GM12892 (cell line): Measurements from ENCODE around the gene CDK1. TPM values are rescaled to one million over a fixed set of nuclear protein-coding genes. Genes with fewer than 3 reads are reported as not detected.

Experiments used
- DNase-seq: peaks from one replicate; pipeline ENCODE4 v3.0.0; 2011; ENCODE audit not compliant: insufficient read length
- FAIRE-seq: peaks from 2 replicates; lab custom pipeline; 2011; peaks lifted over from hg19 to GRCh38; lab: Jason Lieb, UNC
- POLR2A ChIP-seq: IDR thresholded peaks from 2 replicates; pipeline ENCODE4 v1.6.1; 2011; ENCODE audit warnings: low read depth, low read length, control low read depth
- POLR2AphosphoS5 ChIP-seq: IDR thresholded peaks from 2 replicates; pipeline ENCODE4 v1.6.1; 2011; ENCODE audit warnings: low read depth, low read length, control low read depth
- TAF1 ChIP-seq: IDR thresholded peaks from 2 replicates; pipeline ENCODE4 v1.6.1; 2011; ENCODE audit warnings: low read depth, mild to moderate bottlenecking, control low read depth, low read length, borderline replicate concordance
- polyA plus RNA-seq: library from polyadenylated mRNA; unstranded; fragments of >200 nt; gene quantifications from one replicate; pipeline ENCODE4 v1.2.1, GENCODE V29; 2012; ENCODE audit warnings: missing spikeins, inconsistent platforms; ENCODE audit not compliant: missing spikeins

CDK1 gene
- 71.5 TPM for polyA plus RNA-seq

DNA sequence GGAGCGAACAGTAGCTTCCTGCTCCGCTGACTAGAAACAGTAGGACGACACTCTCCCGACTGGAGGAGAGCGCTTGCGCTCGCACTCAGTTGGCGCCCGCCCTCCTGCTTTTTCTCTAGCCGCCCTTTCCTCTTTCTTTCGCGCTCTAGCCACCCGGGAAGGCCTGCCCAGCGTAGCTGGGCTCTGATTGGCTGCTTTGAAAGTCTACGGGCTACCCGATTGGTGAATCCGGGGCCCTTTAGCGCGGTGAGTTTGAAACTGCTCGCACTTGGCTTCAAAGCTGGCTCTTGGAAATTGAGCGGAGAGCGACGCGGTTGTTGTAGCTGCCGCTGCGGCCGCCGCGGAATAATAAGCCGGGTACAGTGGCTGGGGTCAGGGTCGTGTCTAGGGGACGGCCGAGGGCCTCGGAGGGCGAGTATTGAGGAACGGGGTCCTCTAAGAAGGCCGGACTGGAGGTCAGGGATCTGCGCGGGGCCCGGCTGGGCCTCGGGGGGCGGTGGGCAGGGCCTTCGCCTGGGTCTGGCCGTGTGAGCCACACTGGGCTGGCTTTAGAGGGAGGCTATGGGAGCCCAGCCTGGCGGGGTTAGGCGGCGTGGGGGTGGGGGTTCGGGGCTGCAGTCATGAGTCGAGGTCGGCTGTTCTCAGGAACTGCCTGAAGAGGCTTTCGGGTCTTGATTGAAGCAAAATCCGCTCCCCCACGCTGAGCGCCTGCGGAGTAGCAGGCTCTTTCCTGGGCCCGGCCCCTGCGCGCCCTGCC is at the start of gene CDK1:
Gene CDK1, plus strand, starts transcription at position 265 of the 757 bp plus-strand sequence. CDS start 1,688 bp downstream, outside the sequence.
- TF ChIP-seq POLR2A (peak; percentile 83), POLR2AphosphoS5 (peak; percentile 78), TAF1 (peak; percentile 52; the same call in 1 of the 2 replicates)
- peak; percentile 87 for DNase-seq
- peak; percentile 96 for FAIRE-seq

DNA sequence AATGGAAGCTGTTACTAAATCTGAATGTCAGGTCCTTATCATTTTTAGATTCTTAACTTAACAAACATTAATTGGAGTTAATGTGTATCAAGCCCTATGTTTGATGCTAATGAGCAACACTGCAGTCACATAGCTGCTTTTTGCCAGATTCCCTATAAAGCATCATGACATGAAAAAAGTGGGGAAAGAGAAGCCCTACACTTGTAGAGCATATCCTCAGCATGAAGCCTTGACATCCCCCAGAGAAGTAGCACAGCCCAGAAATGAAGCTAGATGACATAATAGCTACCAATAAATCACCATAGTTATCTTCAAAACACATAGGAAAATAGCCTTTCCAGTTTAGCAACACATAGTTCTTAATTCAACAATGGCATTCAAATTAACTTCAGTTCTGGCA is 49.2 kb upstream of the CDK1 start:
- DNase-seq (no peak), FAIRE-seq (no peak)
- TF ChIP-seq TAF1 = no peak
- no peak for TF ChIP-seq POLR2A
- no peak for TF ChIP-seq POLR2AphosphoS5

DNA sequence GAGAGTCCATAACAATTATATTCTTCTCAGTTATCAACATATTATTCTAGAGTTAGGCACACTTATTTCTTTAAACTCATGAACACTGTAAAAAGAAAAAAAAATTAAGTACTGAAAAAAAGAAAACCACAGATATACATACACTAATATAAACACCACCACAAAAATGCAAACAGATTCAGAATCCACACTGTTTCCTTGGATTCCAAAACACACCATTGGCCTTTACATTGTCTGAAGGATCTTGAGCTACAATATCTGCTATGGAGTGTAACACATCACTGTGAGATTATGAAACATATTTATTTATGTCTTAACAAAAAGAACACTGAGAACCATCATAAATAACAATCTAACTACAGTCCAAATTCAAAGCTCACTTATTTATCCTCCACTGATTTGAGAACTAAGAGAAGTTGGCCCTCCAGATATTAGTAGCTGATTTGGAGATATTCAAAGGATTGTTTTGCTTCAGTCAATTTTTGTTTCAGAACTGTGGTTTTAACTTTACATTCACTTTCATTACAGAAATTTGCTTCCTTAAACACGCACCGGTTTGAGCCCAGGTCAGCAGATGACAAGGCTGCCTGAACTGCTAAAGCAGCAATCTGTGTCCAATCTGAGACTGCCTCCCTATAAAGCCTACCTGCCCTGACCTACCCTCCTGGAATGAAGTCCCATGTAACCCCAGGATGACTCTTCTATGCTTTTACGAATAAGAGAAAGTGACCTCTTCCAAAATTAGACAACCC is 47.0 kb upstream of the CDK1 start:
- FAIRE-seq = peak; percentile 84
- peak; percentile 12 for DNase-seq
- TF ChIP-seq POLR2A = no peak
- TF ChIP-seq POLR2AphosphoS5 = no peak
- TF ChIP-seq TAF1 = no peak

DNA sequence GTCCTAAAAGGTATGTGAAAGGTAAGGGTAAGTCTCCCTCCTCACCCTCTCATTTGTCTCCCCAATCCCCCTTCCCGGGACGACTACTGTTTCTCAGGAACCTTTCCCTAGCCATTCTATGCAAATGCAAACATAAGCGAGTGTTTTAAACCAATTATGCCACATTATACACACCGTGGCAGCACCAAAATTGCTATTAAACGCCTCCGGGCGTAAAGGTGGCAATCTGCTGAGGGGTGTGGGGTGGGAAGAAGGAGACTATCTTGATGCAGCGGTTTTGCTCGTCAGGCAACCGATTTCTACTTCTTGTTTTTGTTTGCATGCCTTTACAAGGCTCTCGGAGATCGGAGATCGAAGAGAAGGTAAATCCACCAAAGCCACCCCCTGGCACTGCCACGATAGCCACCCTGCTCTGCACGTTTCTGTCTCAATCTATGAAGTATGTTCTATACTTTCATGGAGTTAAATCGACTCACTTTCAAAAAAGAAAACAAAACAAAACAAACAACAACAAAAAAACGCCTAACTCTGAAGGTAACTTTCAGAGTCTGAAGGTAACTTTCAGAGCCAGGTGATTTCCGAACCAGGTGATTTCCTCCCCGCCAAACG is 46.0 kb upstream of the CDK1 start:
- FAIRE-seq (peak; percentile 81), DNase-seq (peak; percentile 9)
- TF ChIP-seq TAF1 (no peak), POLR2AphosphoS5 (no peak), POLR2A (no peak)

DNA sequence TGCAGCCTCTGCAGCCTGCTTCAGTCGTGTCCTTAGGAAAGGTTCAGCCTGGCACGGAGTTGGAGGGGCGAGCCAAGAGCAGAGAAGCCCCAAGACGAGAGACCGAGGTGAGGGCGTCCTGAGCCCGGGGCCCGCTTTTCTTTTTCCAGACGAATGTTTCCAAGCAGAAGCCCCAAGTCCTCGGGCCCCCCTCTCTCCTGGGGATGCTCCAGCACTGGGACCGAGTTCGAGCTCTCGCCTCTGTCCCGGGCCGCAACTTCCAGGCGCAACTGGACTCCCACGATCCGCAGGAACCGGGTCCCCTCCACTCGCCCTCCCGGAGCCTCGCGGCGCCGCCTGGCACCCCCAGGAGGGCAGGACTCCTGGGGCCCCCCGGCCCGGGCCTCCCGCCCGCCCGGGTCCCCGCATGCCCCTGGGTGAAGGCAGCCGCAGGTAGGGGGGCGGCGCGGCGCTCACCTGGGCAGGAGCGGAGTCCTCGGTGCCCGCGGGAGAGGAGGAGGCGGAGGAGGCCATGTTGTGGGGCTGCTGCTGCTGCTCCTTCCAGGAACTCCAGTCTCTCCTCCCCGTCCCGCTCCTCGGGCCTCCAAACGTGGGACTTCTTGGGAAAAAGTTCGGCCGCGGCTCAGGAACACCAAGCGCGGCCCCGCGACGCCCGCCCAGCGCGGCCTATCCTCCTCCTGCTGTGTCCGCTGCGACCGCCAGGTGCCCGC is 45.3 kb upstream of the CDK1 start:
- peak; percentile 27 for DNase-seq
- TF ChIP-seq POLR2AphosphoS5 = no peak
- TF ChIP-seq POLR2A = no peak
- TF ChIP-seq TAF1 = no peak
- no peak for FAIRE-seq

DNA sequence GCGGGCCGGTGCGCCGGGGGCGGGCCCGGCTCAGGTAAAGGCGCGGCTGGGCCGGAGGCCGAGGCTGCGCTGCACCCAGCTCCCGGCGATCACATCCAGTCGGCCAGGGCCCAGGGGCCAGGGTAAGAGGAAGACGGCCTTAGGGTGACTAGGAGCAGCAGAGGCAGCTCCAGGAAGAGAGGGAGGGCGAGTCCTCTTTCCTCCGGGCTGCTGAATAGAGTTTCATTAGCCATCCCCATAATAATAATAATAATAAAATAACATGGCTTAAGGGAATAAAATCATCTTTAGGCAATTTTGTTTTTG is 44.8 kb upstream of the CDK1 start:
- TF ChIP-seq POLR2A = no peak
- no peak for TF ChIP-seq TAF1
- TF ChIP-seq POLR2AphosphoS5 = no peak
- no peak for DNase-seq
- no peak for FAIRE-seq

DNA sequence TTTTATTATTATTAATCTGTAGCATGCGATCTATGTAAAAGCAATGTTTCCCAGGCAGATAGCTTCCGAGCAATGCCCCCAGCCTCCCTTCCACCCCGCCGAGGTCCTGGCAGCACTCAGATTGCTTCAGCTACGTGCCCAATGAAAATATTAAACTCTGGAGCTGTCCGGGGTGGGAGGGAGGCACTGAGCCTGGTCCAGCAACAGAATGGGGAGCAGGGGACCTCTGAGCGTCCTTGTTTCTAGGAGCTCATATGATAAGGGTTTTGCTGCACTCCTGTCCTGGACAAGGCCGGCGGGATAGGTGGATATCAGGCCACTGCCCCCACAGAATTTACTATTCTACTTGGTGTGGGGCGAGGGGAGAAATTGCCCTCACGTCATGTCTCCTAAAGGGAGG is 44.5 kb upstream of the CDK1 start:
- DNase-seq (no peak), FAIRE-seq (no peak)
- TF ChIP-seq POLR2A = no peak
- no peak for TF ChIP-seq TAF1
- no peak for TF ChIP-seq POLR2AphosphoS5

DNA sequence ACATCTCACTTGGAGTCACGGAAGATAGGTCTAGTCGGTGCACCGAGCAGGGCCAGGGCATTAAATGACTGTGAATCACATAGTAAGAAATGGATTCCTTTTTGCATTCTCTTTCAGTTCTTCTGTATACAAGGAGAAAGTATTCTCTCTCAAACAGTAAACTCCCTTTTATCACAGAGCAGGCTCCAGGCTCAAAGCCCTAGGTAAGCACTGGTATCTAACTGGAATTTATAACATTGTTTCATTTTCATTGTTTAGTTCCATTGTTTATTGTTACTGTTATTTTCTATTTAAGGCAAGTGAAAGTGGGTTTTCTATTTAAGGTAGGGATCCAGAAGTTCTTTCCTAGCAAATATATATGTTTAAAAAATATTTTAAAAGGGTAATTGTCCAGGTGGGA is 44.1 kb upstream of the CDK1 start:
- TF ChIP-seq POLR2A (no peak), TAF1 (no peak), POLR2AphosphoS5 (no peak)
- no peak for DNase-seq
- FAIRE-seq = no peak

DNA sequence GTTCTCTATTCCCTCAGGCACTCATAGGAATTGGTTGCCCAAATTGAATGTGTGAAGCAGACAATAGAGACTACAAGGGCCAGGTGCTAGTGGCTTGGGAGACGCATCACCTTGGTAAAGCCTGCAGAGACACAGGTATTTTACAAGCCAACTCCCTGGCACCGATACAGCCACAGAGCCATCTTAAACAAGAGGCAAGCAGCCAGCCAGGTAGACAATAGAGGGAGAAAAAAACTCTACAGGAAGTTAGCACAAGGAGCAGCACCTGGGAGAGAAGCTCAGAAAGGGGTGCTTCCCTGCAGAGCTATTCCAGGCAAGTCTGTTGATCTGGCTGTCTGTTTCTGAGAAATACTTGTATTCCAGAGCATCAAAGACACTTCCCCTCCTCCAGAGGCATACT is 43.0 kb upstream of the CDK1 start:
- FAIRE-seq = no peak
- TF ChIP-seq POLR2AphosphoS5 (no peak), POLR2A (no peak), TAF1 (no peak)
- DNase-seq = no peak

DNA sequence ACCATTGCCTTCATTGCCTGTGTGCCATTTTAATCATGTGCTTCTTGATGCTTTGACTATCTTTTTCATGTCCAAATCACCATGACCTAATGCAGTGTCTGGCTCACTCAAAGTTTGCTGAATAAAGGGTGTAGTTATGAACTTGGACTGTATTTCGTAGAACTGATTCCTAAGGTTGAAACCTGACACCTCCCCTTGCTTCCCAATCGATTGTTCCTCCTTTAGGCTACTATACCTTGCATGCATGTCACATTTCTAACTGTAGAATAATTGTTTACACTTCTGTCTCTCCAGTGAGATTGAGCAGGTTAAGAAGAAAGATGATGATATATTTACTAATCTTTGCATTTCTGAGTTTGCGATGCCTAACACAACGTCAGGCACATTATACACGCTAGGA is 41.0 kb upstream of the CDK1 start:
- no peak for TF ChIP-seq POLR2AphosphoS5
- no peak for TF ChIP-seq POLR2A
- DNase-seq = no peak
- no peak for FAIRE-seq

DNA sequence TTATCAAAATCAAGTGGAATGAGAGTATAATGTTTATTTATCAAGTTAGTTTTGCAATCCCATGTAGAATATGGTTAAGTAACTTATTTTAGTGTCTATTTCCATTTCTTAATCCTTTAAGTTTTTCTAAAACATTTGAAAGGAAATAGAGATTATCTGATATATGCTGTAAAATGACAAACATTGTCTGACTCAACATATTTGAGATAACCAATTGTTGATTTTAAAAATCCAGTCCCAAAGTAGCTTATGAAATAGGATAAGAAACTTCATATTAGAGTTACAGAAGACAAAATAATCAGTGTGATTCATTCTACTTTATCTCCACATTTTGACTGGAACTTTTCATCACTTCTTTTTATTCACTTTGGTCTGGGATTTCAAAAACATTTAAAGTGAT is 38.7 kb upstream of the CDK1 start:
- FAIRE-seq = no peak
- no peak for TF ChIP-seq TAF1
- TF ChIP-seq POLR2AphosphoS5 = no peak
- no peak for TF ChIP-seq POLR2A
- no peak for DNase-seq

DNA sequence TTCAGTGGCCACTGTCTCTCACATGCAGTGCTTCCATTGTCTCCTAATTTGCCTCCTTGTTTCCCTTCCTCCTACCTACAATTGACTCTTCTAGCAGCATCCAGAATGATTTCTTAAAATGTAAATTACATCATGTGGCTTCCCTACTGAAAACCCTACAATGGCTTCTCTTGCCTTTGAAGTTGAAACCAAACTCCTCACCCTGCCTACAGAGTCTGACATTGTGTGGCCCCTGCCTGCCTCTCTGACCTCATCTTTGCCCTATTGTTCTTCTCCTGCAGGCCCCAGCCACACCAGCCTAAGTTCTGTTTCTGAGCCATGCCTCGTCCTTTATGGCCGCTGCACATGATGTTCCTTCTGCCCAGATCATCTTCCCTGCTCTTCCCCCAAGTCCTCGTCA is 35.8 kb upstream of the CDK1 start:
- DNase-seq (no peak), FAIRE-seq (no peak)
- TF ChIP-seq POLR2A (no peak), POLR2AphosphoS5 (no peak), TAF1 (no peak)
